Liver (tissue), 9 donors: Measurements from ENCODE around the gene SLC25A25. TPM values are rescaled to one million over a fixed set of nuclear protein-coding genes. Genes with fewer than 3 reads are reported as not detected.

Experiments
- DNase-seq: peaks from one replicate; pipeline ENCODE4 v3.0.0-alpha.2; 2017; ENCODE audit warnings: low spot score
- H3K27ac ChIP-seq, 2 donors: one replicate each; pipeline ENCODE4 v1.7.0; 2013; ENCODE audit warnings: inconsistent platforms in 2 of 2, low read length in 2 of 2, control low read depth in 1 of 2, low read depth in 1 of 2, mild to moderate bottlenecking in 1 of 2
- H3K27me3 ChIP-seq, 4 donors: one replicate each; pipeline versions ENCODE4 v1.6.1 to v1.7.0; 2013; ENCODE audit warnings: low read length in 3 of 4, inconsistent platforms in 1 of 4, mild to moderate bottlenecking in 1 of 4, moderate library complexity in 1 of 4; ENCODE audit not compliant: control insufficient read depth in 4 of 4, insufficient read depth in 4 of 4
- H3K36me3 ChIP-seq, 4 donors: one replicate each; pipeline versions ENCODE4 v1.6.1 to v1.7.0; 2013; ENCODE audit warnings: low read length in 3 of 4, mild to moderate bottlenecking in 3 of 4, low read depth in 1 of 4, moderate library complexity in 1 of 4; ENCODE audit not compliant: control insufficient read depth in 4 of 4, insufficient read depth in 3 of 4
- H3K4me1 ChIP-seq, 4 donors: one replicate each; pipeline versions ENCODE4 v1.6.1 to v1.7.0; 2013; ENCODE audit warnings: low read length in 3 of 4, mild to moderate bottlenecking in 3 of 4, moderate library complexity in 1 of 4; ENCODE audit not compliant: control insufficient read depth in 4 of 4, insufficient read depth in 4 of 4
- H3K4me3 ChIP-seq, 3 donors: one replicate each; pipeline versions ENCODE4 v1.6.1 to v1.7.0; 2013; ENCODE audit warnings: low read length in 3 of 3, control low read depth in 1 of 3, low read depth in 1 of 3, mild to moderate bottlenecking in 1 of 3
- H3K9ac ChIP-seq, 2 donors: one replicate each; pipeline ENCODE4 v1.7.0; 2013; ENCODE audit warnings: low read length in 2 of 2, mild to moderate bottlenecking in 2 of 2, moderate library complexity in 2 of 2, control low read depth in 1 of 2, low read depth in 1 of 2
- H3K9me3 ChIP-seq, 4 donors: one replicate each; pipeline versions ENCODE4 v1.6.1 to v1.7.0; 2013; ENCODE audit warnings: low read length in 3 of 4; ENCODE audit not compliant: control insufficient read depth in 4 of 4
- EGR1 ChIP-seq, 2 donors: IDR thresholded peaks; 2 replicates each; pipeline ENCODE4 v1.6.1; 2016 to 2018; ENCODE audit warnings: antibody characterized with exemption in 2 of 2, low read depth in 2 of 2
- FOXA1 ChIP-seq: IDR thresholded peaks from 2 replicates; pipeline ENCODE4 v1.6.1; 2016; ENCODE audit warnings: antibody characterized with exemption
- FOXA2 ChIP-seq: IDR thresholded peaks from 2 replicates; pipeline ENCODE4 v1.6.1; 2016; ENCODE audit warnings: antibody characterized with exemption
- GABPA ChIP-seq, 2 donors: IDR thresholded peaks in 1 of 2; conservative IDR thresholded peaks in 1 of 2; 2 replicates each; pipeline ENCODE4 v1.6.1; 2016; ENCODE audit warnings: antibody characterized with exemption in 2 of 2, mild to moderate bottlenecking in 1 of 2, moderate library complexity in 1 of 2
- HNF4A ChIP-seq, 2 donors: conservative IDR thresholded peaks; 2 replicates each; pipeline ENCODE4 v1.6.1; 2016; ENCODE audit warnings: antibody characterized with exemption in 2 of 2, mild to moderate bottlenecking in 2 of 2
- HNF4G ChIP-seq: IDR thresholded peaks from 2 replicates; pipeline ENCODE4 v1.6.1; 2016; ENCODE audit warnings: antibody characterized with exemption
- JUND ChIP-seq, 2 donors: IDR thresholded peaks; 2 replicates each; pipeline ENCODE4 v1.6.1; 2016; ENCODE audit warnings: antibody characterized with exemption in 2 of 2
- NR2F2 ChIP-seq: IDR thresholded peaks from 2 replicates; pipeline ENCODE4 v1.6.1; 2016; ENCODE audit warnings: antibody characterized with exemption
- RAD21 ChIP-seq, 2 donors: IDR thresholded peaks; 2 replicates each; pipeline ENCODE4 v1.6.1; 2016; ENCODE audit warnings: antibody characterized with exemption in 2 of 2, mild to moderate bottlenecking in 2 of 2
- RXRA ChIP-seq, 2 donors: IDR thresholded peaks; 2 replicates each; pipeline ENCODE4 v1.6.1; 2017 to 2018; ENCODE audit warnings: antibody characterized with exemption in 2 of 2, mild to moderate bottlenecking in 1 of 2
- SP1 ChIP-seq: IDR thresholded peaks from 2 replicates; pipeline ENCODE4 v1.6.1; 2018; ENCODE audit warnings: antibody characterized with exemption, mild to moderate bottlenecking
- TAF1 ChIP-seq: conservative IDR thresholded peaks from 2 replicates; pipeline ENCODE4 v1.6.1; 2016; ENCODE audit warnings: antibody characterized with exemption, mild to moderate bottlenecking
- YY1 ChIP-seq: IDR thresholded peaks from 2 replicates; pipeline ENCODE4 v1.6.1; 2016; ENCODE audit warnings: antibody characterized with exemption, mild to moderate bottlenecking
- WGBS: extraction: QIAGEN DNeasy Blood & Tissue Kit; methylation state at CpG from one replicate; pipeline ENCODE4 v1.1.7; 2013; 5-methylcytosine and 5-hydroxymethylcytosine counted together
- polyA plus RNA-seq, 2 donors: library from polyadenylated mRNA; stranded (reverse) in 1 of 2; unstranded in 1 of 2; fragments of 200-250 nt in 1 of 2; fragments of >200 nt in 1 of 2; fragmentation: Nextera tagmentation in 1 of 2; extraction: Ambion mirVana in 1 of 2; gene quantifications; one replicate each; pipeline versions ENCODE4 v1.2.1 to v1.2.3, GENCODE V29; 2013 to 2015
- total RNA-seq, 2 donors: library from RNA; depleted of rRNA; stranded (reverse); fragments of >200 nt; gene quantifications; one replicate each; pipeline ENCODE4 v1.2.3, GENCODE V29; 2014
- TF ChIP-seq, protein P1 (sequence below): IDR thresholded peaks from 2 replicates; pipeline ENCODE4 v1.6.1; 2016; ENCODE audit warnings: antibody characterized with exemption
- TF ChIP-seq, protein P2 (sequence below): IDR thresholded peaks from 2 replicates; pipeline ENCODE4 v1.6.1; 2016; ENCODE audit warnings: antibody characterized with exemption
- TF ChIP-seq, protein P3 (sequence below): IDR thresholded peaks from 2 replicates; pipeline ENCODE4 v1.6.1; 2016; ENCODE audit warnings: antibody characterized with exemption
- TF ChIP-seq, protein P4 (sequence below): IDR thresholded peaks from 2 replicates; pipeline ENCODE4 v1.6.1; 2016; ENCODE audit warnings: antibody characterized with exemption, mild to moderate bottlenecking
- TF ChIP-seq, protein P5 (sequence below): fragments of 150-350 bp; IDR thresholded peaks from 2 replicates; pipeline ENCODE4 v1.5.1; 2017; ENCODE audit warnings: improper control_type of control experiment, low read depth, low read length; ENCODE audit not compliant: missing input control
- donor health status: healthy.
- donor health status: healthy.
- donor health status: healthy.
- donor health status: healthy.
- donor health status: healthy.

SLC25A25 gene
- total and polyA plus RNA-seq, 4 donors: 21.7 to 74.6 (median 39.3) TPM

DNA sequence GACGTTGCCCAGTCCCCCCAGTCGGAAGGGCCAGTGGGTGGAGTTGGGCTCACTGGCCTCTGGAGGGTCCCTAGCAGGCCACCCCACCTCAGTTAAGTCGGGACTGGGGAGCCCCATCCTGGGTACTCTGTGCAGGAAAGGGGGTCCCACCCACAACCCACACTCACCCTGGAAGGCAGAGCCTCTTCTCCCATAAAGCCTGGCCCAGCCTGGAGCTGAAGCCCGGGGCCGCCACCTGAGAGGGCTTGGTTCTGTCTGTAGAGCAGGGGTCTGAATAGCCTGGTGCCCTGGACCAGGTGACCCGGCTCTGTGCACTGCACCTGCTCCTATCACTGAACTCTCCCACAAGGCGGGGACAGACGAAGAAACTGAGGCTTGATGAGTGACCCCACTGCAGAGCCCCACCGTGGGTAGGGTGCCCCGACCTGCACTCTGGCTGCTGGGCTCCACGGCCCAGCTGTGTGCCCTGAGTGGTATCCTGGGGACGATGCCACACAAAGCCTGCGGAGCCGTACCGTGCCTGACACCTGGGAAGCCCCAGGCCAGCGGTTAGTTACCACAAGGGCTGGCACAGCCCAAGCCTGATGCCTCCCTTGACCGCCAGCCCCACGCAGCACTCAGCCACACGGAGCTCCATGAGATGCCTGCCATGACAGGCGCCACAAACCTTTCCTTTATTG, 52.2 kb downstream of the SLC25A25 start:
- WGBS: 92% methylated on average over 20 of the region's 20 CpGs
- H3K36me3 ChIP-seq: peaks cover 3 to 24% (median 7%) of the 10 kb centered on the region in 4 donors
- peaks cover 4 to 28% (median 15%) of the 10 kb centered on the region in 4 donors for H3K4me1 ChIP-seq
- H3K27me3 ChIP-seq: no peaks in the 10 kb centered on the region
- H3K4me3 ChIP-seq: no peak overlapping the region
- no peak for TF ChIP-seq GABPA (IDR thresholded peaks at IDR 0.05 in 1 of 2, conservative IDR thresholded peaks at IDR 0.05 in 1 of 2)
- TF ChIP-seq TAF1: no peak
- TF ChIP-seq, protein P1, sequence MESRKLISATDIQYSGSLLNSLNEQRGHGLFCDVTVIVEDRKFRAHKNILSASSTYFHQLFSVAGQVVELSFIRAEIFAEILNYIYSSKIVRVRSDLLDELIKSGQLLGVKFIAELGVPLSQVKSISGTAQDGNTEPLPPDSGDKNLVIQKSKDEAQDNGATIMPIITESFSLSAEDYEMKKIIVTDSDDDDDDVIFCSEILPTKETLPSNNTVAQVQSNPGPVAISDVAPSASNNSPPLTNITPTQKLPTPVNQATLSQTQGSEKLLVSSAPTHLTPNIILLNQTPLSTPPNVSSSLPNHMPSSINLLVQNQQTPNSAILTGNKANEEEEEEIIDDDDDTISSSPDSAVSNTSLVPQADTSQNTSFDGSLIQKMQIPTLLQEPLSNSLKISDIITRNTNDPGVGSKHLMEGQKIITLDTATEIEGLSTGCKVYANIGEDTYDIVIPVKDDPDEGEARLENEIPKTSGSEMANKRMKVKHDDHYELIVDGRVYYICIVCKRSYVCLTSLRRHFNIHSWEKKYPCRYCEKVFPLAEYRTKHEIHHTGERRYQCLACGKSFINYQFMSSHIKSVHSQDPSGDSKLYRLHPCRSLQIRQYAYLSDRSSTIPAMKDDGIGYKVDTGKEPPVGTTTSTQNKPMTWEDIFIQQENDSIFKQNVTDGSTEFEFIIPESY: no peak
- TF ChIP-seq, protein P2, sequence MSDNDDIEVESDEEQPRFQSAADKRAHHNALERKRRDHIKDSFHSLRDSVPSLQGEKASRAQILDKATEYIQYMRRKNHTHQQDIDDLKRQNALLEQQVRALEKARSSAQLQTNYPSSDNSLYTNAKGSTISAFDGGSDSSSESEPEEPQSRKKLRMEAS: no peak
- TF ChIP-seq YY1: no peak
- TF ChIP-seq EGR1 (IDR thresholded peaks at IDR 0.05; ENCODE audit: low read depth in 2 of 2): no peak
- TF ChIP-seq, protein P3, sequence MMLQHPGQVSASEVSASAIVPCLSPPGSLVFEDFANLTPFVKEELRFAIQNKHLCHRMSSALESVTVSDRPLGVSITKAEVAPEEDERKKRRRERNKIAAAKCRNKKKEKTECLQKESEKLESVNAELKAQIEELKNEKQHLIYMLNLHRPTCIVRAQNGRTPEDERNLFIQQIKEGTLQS: no peak
- TF ChIP-seq RXRA (IDR thresholded peaks at IDR 0.05): no peak
- TF ChIP-seq, protein P4, sequence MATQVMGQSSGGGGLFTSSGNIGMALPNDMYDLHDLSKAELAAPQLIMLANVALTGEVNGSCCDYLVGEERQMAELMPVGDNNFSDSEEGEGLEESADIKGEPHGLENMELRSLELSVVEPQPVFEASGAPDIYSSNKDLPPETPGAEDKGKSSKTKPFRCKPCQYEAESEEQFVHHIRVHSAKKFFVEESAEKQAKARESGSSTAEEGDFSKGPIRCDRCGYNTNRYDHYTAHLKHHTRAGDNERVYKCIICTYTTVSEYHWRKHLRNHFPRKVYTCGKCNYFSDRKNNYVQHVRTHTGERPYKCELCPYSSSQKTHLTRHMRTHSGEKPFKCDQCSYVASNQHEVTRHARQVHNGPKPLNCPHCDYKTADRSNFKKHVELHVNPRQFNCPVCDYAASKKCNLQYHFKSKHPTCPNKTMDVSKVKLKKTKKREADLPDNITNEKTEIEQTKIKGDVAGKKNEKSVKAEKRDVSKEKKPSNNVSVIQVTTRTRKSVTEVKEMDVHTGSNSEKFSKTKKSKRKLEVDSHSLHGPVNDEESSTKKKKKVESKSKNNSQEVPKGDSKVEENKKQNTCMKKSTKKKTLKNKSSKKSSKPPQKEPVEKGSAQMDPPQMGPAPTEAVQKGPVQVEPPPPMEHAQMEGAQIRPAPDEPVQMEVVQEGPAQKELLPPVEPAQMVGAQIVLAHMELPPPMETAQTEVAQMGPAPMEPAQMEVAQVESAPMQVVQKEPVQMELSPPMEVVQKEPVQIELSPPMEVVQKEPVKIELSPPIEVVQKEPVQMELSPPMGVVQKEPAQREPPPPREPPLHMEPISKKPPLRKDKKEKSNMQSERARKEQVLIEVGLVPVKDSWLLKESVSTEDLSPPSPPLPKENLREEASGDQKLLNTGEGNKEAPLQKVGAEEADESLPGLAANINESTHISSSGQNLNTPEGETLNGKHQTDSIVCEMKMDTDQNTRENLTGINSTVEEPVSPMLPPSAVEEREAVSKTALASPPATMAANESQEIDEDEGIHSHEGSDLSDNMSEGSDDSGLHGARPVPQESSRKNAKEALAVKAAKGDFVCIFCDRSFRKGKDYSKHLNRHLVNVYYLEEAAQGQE: no peak
- TF ChIP-seq HNF4G: no peak
- TF ChIP-seq, protein P5, sequence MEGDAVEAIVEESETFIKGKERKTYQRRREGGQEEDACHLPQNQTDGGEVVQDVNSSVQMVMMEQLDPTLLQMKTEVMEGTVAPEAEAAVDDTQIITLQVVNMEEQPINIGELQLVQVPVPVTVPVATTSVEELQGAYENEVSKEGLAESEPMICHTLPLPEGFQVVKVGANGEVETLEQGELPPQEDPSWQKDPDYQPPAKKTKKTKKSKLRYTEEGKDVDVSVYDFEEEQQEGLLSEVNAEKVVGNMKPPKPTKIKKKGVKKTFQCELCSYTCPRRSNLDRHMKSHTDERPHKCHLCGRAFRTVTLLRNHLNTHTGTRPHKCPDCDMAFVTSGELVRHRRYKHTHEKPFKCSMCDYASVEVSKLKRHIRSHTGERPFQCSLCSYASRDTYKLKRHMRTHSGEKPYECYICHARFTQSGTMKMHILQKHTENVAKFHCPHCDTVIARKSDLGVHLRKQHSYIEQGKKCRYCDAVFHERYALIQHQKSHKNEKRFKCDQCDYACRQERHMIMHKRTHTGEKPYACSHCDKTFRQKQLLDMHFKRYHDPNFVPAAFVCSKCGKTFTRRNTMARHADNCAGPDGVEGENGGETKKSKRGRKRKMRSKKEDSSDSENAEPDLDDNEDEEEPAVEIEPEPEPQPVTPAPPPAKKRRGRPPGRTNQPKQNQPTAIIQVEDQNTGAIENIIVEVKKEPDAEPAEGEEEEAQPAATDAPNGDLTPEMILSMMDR: no peak
- no peak for TF ChIP-seq SP1
- TF ChIP-seq FOXA1: no peak
- TF ChIP-seq RAD21 (IDR thresholded peaks at IDR 0.05): no peak
- no peak for TF ChIP-seq FOXA2
- no peak for TF ChIP-seq JUND (IDR thresholded peaks at IDR 0.05)
- TF ChIP-seq NR2F2: no peak
- TF ChIP-seq HNF4A (conservative IDR thresholded peaks at IDR 0.05): no peak
- no peak for DNase-seq
- no peak overlapping the region for H3K9ac ChIP-seq
- H3K9me3 ChIP-seq: no peaks in the 10 kb centered on the region
- no peak overlapping the region for H3K27ac ChIP-seq
